Activated naive CD8-positive, alpha-beta T cell treated with anti-CD3 and anti-CD28 coated beads, Interleukin-2, amount 10 ng/mL, durations not matched to agents 7 days and 5 days (primary cell): ENCODE results near the gene GGCX. TPM values are rescaled to one million over a fixed set of nuclear protein-coding genes. Genes with fewer than 3 reads are reported as not detected.

ENCODE experiments used
- ATAC-seq: fragments of 150-1000 bp; cut with Tn5 transposase; one replicate; pipeline ENCODE4 v1.10.0; 2021; ENCODE audit warnings: low read depth, moderate library complexity
- POLR2A ChIA-PET: fragments of 350-600 bp; sonication (Branson Sonifier 250); formaldehyde crosslinking; loops from one replicate; lab custom pipeline; 2021; ENCODE audit warnings: antibody characterized with exemption; lab: Charles Lee
- DNase-seq: peaks from one replicate; pipeline ENCODE4 v3.0.0; 2021
- H3K27ac Mint-ChIP-seq: one replicate; pipeline ENCODE4 v1.8.0; 2022; ENCODE audit warnings: mild to moderate bottlenecking, mixed read lengths
- H3K27me3 Mint-ChIP-seq: one replicate; pipeline ENCODE4 v1.8.0; 2022; ENCODE audit warnings: mild to moderate bottlenecking, moderate library complexity, mixed read lengths
- H3K36me3 Mint-ChIP-seq: one replicate; pipeline ENCODE4 v1.8.0; 2021; ENCODE audit warnings: mild to moderate bottlenecking, mixed read lengths
- H3K4me1 Mint-ChIP-seq: one replicate; pipeline ENCODE4 v1.8.0; 2021; ENCODE audit warnings: mixed read lengths
- H3K4me3 Mint-ChIP-seq: one replicate; pipeline ENCODE4 v1.8.0; 2022; ENCODE audit warnings: mild to moderate bottlenecking, moderate library complexity, mixed read lengths
- H3K9me3 Mint-ChIP-seq: one replicate; pipeline ENCODE4 v1.8.0; 2021; ENCODE audit warnings: mixed read lengths
- total RNA-seq, 2 experiments: library from RNA; stranded (reverse); gene quantifications; one replicate each; pipeline ENCODE4 v1.2.3, GENCODE V29; 2021

GGCX gene
- total RNA-seq, 2 experiments from 2014 or later = 24.8 to 26.8 TPM

DNA sequence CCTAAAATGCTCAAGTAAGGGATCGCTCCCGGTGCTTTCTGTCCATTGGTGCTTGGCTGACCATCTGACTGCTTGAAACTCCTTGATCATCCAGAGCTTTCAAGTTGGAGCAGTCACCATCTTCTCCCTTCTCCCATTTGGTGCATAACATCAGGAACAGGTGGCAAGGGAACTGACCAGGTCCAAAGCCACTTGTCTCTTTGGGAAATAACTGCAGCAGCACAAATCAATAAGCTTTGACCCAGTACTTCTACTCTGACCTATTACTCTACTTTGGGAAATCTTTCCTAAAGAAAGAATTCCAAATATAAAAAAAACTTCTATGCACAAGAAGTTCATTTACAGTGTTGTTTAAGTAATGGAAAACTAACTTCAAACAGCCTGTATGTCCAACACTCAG lies 32.9 kb downstream of the GGCX start:
- ATAC-seq (no peak), DNase-seq (no peak)
- Mint-ChIP-seq H3K27ac (no peak overlapping the region), H3K9me3 (no peaks in the 10 kb centered on the region), H3K36me3 (no peaks in the 10 kb centered on the region), H3K4me3 (no peak overlapping the region), H3K4me1 (peaks cover 6% of the 10 kb centered on the region), H3K27me3 (peaks cover 26% of the 10 kb centered on the region)
- POLR2A ChIA-PET = interaction anchor here (1.9 kb wide), 1 partner anchor 10 kb away, joined by 8 read pairs; the partner anchor contains the start of gene MAT2A

GRCh38 chr2:85527787-85528186 lies 33.5 kb downstream of the GGCX start:
- H3K27me3 Mint-ChIP-seq = peaks cover 26% of the 10 kb centered on the region
- H3K9me3 Mint-ChIP-seq = no peaks in the 10 kb centered on the region
- H3K4me1 Mint-ChIP-seq = peaks cover 6% of the 10 kb centered on the region
- no peak overlapping the region for H3K4me3 Mint-ChIP-seq
- DNase-seq = no peak
- no peak for ATAC-seq
- POLR2A ChIA-PET = interaction anchor here (1.9 kb wide), 1 partner anchor 11 kb away, joined by 8 read pairs; the partner anchor contains the start of gene MAT2A
- no peak overlapping the region for H3K27ac Mint-ChIP-seq
- H3K36me3 Mint-ChIP-seq = no peaks in the 10 kb centered on the region

GRCh38 chr2:85525567-85525966 lies 35.7 kb downstream of the GGCX start:
- no peak for DNase-seq
- no peak for ATAC-seq
- H3K27me3 Mint-ChIP-seq = peaks cover 26% of the 10 kb centered on the region
- POLR2A ChIA-PET = no interaction called here
- peaks cover 6% of the 10 kb centered on the region for H3K4me1 Mint-ChIP-seq
- no peaks in the 10 kb centered on the region for H3K36me3 Mint-ChIP-seq
- H3K4me3 Mint-ChIP-seq = no peak overlapping the region
- no peaks in the 10 kb centered on the region for H3K9me3 Mint-ChIP-seq
- H3K27ac Mint-ChIP-seq = no peak overlapping the region

- no peak overlapping the region for H3K4me3 Mint-ChIP-seq
- H3K27me3 Mint-ChIP-seq = peaks cover 23% of the 10 kb centered on the region
- no peaks in the 10 kb centered on the region for H3K9me3 Mint-ChIP-seq
- no peak for ATAC-seq
- H3K27ac Mint-ChIP-seq = no peak overlapping the region
- POLR2A ChIA-PET = no interaction called here
- H3K4me1 Mint-ChIP-seq = peaks cover 6% of the 10 kb centered on the region
- no peak for DNase-seq
- no peaks in the 10 kb centered on the region for H3K36me3 Mint-ChIP-seq
Observed at GRCh38 chr2:85525029-85525428, 36.3 kb downstream of the GGCX start.

GRCh38 chr2:85524336-85524908 lies 36.9 kb downstream of the GGCX start:
- ATAC-seq = no peak
- H3K27ac Mint-ChIP-seq = no peak overlapping the region
- POLR2A ChIA-PET = interaction anchor here (1.5 kb wide), 1 partner anchor 15 kb away, joined by 6 read pairs; the partner anchor contains the start of gene MAT2A
- peaks cover 6% of the 10 kb centered on the region for H3K4me1 Mint-ChIP-seq
- no peaks in the 10 kb centered on the region for H3K36me3 Mint-ChIP-seq
- no peaks in the 10 kb centered on the region for H3K9me3 Mint-ChIP-seq
- H3K27me3 Mint-ChIP-seq = peaks cover 22% of the 10 kb centered on the region
- no peak for DNase-seq
- no peak overlapping the region for H3K4me3 Mint-ChIP-seq

DNA sequence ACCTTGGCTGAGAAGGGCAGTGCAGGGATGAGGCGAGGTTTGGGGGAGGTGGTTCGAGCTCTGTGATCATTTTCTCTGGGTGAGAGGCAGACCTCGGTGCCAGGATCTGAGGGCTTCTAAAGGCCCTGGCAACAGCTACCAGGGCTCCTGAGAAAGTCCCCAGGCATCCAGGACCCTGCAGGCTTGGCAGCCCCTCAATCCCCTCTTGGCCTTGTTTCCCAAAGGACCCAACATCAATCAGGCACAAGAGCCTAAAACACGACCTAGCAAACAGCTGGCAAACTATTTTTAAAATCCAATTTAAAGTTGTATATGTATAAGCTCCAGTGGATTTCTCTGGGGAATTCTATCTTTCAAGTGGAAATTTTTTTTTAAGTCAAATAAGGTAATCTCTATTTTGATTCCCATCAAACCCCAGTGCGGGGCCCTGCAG lies 37.4 kb downstream of the GGCX start:
- POLR2A ChIA-PET = interaction anchor here (1.5 kb wide), 1 partner anchor 15 kb away, joined by 6 read pairs; the partner anchor contains the start of gene MAT2A
- peaks cover 17% of the 10 kb centered on the region for H3K27me3 Mint-ChIP-seq
- no peaks in the 10 kb centered on the region for H3K36me3 Mint-ChIP-seq
- no peak overlapping the region for H3K27ac Mint-ChIP-seq
- H3K9me3 Mint-ChIP-seq = no peaks in the 10 kb centered on the region
- no peak for DNase-seq
- H3K4me1 Mint-ChIP-seq = peaks cover 6% of the 10 kb centered on the region
- H3K4me3 Mint-ChIP-seq = no peak overlapping the region
- no peak for ATAC-seq

DNA sequence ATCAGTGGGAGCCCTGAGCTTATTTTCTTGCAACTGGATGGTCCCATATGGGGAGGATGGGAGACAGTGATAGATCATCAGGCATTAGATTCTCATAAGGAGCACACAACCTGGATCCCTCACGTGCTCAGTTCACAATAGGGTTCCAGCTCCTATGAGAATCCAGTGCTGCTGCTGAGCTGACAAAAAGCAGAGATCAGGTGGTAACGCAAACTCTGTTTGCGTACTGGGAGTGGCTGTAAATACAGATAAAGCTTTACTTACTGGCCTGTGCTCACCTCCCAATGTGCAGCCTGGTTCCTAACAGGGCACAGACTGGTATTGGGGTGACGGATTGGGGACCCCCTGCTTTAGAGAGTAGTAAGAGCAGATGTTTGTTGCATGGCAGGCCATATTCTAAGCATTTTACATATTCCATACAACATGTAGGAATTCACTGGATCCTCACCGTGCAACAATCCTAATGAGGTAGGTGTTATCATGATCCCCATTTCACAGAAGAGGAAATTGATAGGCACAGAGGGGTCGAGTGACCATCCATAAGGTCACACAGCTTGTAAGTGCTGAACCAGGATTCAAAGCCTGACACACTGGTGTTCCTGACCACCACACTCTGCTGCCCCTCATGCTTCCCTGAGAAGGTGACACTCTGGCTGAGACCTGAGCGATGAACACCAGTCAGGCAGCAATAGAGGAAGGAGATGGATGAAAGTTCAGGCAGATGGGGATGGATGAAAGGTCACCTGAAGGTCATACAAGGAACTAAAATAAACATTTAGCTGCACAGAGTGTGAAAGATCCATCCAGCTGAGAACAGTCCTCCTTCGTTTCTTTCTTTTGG lies 38.0 kb downstream of the GGCX start:
- no peaks in the 10 kb centered on the region for H3K36me3 Mint-ChIP-seq
- ATAC-seq (no peak), DNase-seq (no peak)
- H3K4me1 Mint-ChIP-seq = peaks cover 6% of the 10 kb centered on the region
- no peak overlapping the region for H3K4me3 Mint-ChIP-seq
- no peaks in the 10 kb centered on the region for H3K9me3 Mint-ChIP-seq
- H3K27ac Mint-ChIP-seq = no peak overlapping the region
- POLR2A ChIA-PET = interaction anchor here (1.5 kb wide), 1 partner anchor 16 kb away, joined by 6 read pairs; the partner anchor contains the start of gene MAT2A
- H3K27me3 Mint-ChIP-seq = peaks cover 14% of the 10 kb centered on the region

GRCh38 chr2:85522090-85522647 lies 39.1 kb downstream of the GGCX start:
- Mint-ChIP-seq H3K4me3 (no peak overlapping the region), H3K4me1 (peaks cover 6% of the 10 kb centered on the region), H3K36me3 (no peaks in the 10 kb centered on the region), H3K27me3 (peaks cover 9% of the 10 kb centered on the region), H3K27ac (no peak overlapping the region), H3K9me3 (no peaks in the 10 kb centered on the region)
- POLR2A ChIA-PET = no interaction called here
- DNase-seq (no peak), ATAC-seq (no peak)

DNA sequence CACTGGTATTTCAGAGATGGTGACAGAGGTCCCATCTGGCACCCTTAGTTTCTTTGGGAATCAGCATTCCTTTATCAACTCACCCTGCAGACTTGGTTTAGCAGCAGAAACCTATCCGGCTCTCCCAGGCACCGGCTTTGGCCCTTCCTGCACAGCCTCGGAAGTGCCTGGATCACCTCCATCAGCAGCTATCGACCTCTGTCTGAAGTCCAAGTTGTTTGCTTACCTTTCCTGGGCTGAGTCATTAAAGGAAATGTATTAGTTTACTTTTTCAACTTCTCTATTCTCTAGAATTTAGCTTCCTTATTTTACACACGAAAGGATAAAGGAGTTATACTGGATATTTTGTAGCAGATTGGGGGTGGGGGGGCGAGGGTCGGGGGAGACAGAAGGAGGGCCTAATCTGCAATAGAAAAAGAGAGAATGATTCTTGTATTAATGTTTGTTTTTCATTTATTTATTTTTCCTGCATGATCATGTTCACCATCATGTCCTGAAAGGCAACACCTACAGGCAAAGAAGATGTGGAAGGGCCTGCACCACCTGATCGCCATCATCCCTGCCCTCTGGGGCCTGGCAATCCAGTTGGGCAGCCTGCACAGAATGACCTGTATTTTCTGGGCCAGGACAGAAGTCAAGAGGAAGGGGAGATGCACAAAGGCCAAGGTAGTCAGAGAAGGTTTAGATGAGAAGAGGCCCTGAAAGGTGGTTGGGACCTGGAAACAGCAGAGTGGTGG lies 44.5 kb downstream of the GGCX start:
- H3K27ac Mint-ChIP-seq = no peak overlapping the region
- DNase-seq = no peak
- H3K4me3 Mint-ChIP-seq = no peak overlapping the region
- no peaks in the 10 kb centered on the region for H3K9me3 Mint-ChIP-seq
- POLR2A ChIA-PET = interaction anchor here (0.6 to 1.3 kb wide), 2 partner anchors 22 to 108 kb away, joined by 4 to 6 read pairs; no protein-coding TSS in a partner anchor
- no peak for ATAC-seq
- H3K27me3 Mint-ChIP-seq = peaks cover 10% of the 10 kb centered on the region
- no peaks in the 10 kb centered on the region for H3K36me3 Mint-ChIP-seq
- H3K4me1 Mint-ChIP-seq = no peaks in the 10 kb centered on the region

DNA sequence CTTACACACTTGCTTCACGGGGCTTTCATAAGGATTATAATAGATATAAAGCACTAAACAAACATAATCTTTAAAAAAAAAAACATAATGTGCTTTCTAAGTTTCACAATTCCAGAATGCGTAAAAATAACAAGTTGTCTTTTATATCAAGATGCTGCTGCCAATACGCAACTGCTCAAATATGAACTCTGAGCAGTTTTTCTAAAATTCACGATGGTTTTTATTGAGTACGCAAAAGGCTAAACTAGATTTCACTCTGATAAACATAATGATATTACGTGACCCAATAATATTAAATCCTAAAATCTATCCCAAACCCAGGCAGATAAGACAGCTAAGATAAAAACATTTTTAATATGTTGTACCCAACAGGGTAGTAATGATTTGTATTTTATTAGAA lies 47.0 kb downstream of the GGCX start:
- no peaks in the 10 kb centered on the region for H3K36me3 Mint-ChIP-seq
- no peak for DNase-seq
- no peaks in the 10 kb centered on the region for H3K9me3 Mint-ChIP-seq
- H3K4me1 Mint-ChIP-seq = no peaks in the 10 kb centered on the region
- no peak overlapping the region for H3K27ac Mint-ChIP-seq
- ATAC-seq = no peak
- POLR2A ChIA-PET = no interaction called here
- peaks cover 10% of the 10 kb centered on the region for H3K27me3 Mint-ChIP-seq
- no peak overlapping the region for H3K4me3 Mint-ChIP-seq

GRCh38 chr2:85511008-85511811 lies 50.1 kb downstream of the GGCX start:
- POLR2A ChIA-PET = interaction anchor here (1.4 kb wide), 1 partner anchor 27 kb away, joined by 5 read pairs; the partner anchor contains the start of gene MAT2A
- Mint-ChIP-seq H3K27ac (no peak overlapping the region), H3K4me1 (no peaks in the 10 kb centered on the region)

GRCh38 chr2:85506768-85507181 lies 54.5 kb downstream of the GGCX start:
- no peaks in the 10 kb centered on the region for H3K9me3 Mint-ChIP-seq
- no peaks in the 10 kb centered on the region for H3K4me1 Mint-ChIP-seq
- H3K4me3 Mint-ChIP-seq = no peak overlapping the region
- H3K27ac Mint-ChIP-seq = no peak overlapping the region
- H3K36me3 Mint-ChIP-seq = no peaks in the 10 kb centered on the region
- no peak for DNase-seq
- POLR2A ChIA-PET = no interaction called here
- peaks cover under 1% of the 10 kb centered on the region for H3K27me3 Mint-ChIP-seq
- ATAC-seq = no peak

More at GRCh38 chr2:85511008-85511811, 50.1 kb downstream of the GGCX start:
- Mint-ChIP-seq H3K4me3 (no peak overlapping the region), H3K27me3 (peaks cover 4% of the 10 kb centered on the region), H3K36me3 (no peaks in the 10 kb centered on the region), H3K9me3 (no peaks in the 10 kb centered on the region)
- ATAC-seq (no peak), DNase-seq (no peak)
